ENCODE measurements around the gene RIMS3.
"Not testable (repeated sequence)": the region's sequence is repeated elsewhere in the genome, so short reads cannot be mapped to it uniquely, and the experiment has no call there.

The RIMS3 gene

DNA sequence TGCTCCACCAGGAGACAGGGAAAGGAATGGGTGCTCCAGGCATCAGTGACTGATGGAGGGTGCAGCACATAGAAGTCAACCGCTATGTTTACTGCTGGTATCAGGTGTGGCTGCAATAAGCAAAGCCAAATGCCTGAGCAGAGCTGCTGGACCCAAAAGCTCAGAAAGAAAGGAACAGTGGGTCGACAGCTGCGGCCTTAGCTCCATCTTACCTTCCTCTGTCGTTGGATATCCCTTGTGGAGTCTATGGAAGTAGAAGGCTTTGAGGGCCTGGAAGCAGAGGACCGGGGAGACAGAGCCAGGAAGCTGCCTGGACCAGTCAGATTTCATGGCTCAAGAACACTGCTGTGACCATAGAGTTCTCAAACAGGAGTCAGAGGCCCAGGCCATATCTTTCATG, 45.3 kb downstream of the RIMS3 start:
- in situ Hi-C loops (cut with HindIII; ENCODE audit: low pct_ligation_motif_present, low pct_unique_long_range_greater_than_20kb, low sequenced_read_pairs), result no loop called here
- no peak for DNase-seq

DNA sequence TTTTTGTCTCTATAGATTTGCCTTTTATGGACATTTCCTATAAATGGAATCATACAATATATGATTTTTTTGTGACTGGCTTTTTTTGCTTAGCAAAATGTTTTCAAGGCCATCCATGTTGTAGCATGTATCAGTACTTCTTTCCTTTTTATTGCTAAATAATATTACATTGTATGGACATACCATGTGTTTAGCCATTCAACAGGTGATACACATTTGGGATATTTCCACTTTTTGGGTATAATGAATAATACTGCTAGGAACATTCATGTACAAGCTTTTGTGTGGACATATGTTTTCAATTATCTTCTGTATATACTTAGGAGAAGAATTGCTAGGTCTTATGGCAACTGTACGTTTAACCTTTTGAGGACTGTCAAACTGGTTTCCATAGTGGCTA, 47.4 kb downstream of the RIMS3 start:
- no peak for DNase-seq
- in situ Hi-C loops (cut with HindIII; ENCODE audit: low pct_ligation_motif_present, low pct_unique_long_range_greater_than_20kb, low sequenced_read_pairs), result no loop called here

DNA sequence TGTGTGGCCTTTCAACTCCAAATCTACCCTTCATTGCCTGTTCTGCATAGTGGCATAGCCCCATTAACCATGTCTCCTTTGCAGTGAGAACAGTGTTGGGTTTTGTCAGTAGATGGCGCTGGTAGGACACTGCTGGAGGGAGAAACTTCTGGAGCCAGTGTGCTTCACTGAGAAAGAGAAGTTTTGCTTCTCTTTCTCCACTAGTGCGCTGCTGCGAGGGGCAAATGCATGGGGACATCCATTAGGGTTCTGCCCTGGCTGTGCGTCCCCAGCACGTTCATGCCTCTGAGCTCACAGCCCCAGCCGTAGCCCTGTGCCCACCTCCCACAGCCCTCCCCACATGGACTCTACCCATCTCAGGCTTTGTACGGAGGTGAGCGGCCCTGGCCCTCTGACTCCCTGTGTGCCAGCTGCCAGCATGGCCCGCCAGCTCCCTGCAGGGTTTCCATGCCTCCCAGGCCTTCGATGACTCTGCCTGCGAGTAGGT, 53.1 kb downstream of the RIMS3 start:
- in situ Hi-C loops (cut with HindIII; ENCODE audit: low pct_ligation_motif_present, low pct_unique_long_range_greater_than_20kb, low sequenced_read_pairs), result no loop called here
- DNase-seq, result peak; percentile 65

DNA sequence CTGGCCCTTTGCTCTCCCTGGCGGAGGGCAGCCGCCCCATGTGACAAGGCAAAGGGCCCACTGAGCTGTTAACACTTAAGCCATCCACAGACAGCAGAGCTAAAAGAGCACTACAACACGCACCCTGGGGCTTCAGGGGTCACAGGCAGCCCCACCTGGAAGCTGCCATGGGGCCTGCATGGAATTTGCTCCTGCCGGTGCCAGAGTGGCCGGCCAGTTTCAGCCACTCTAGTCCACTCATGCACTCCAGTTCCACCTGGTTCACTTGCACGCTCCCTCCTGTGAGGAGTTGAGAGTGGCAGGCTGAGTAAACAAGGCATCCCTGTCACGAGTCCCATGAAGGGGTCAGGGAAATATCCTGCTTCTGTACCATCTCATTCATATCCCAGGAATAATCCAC, 55.3 kb downstream of the RIMS3 start:
- DNase-seq, result no peak
- in situ Hi-C loops (cut with HindIII; ENCODE audit: low pct_ligation_motif_present, low pct_unique_long_range_greater_than_20kb, low sequenced_read_pairs), result no loop called here

DNA sequence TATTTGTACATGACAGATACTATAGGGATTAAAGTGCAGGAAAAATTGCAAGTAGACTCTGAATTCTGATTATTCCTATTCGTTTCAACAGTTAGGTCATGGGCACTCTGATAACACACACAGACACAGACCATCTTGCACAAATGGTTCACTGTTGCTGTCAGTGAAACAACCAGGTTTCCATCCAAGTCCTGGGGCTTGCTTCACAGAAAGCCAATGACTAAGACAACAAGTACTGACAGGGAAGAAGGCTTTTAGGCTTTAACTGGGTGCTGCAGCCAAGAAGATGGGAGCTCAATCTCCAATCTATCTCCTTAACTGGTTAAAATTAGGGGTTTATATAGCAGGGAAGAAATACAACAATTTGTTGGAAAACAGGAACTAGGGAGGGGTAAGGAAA, 57.6 kb downstream of the RIMS3 start:
- DNase-seq, result no peak
- in situ Hi-C loops (cut with HindIII; ENCODE audit: low pct_ligation_motif_present, low pct_unique_long_range_greater_than_20kb, low sequenced_read_pairs), result no loop called here

DNA sequence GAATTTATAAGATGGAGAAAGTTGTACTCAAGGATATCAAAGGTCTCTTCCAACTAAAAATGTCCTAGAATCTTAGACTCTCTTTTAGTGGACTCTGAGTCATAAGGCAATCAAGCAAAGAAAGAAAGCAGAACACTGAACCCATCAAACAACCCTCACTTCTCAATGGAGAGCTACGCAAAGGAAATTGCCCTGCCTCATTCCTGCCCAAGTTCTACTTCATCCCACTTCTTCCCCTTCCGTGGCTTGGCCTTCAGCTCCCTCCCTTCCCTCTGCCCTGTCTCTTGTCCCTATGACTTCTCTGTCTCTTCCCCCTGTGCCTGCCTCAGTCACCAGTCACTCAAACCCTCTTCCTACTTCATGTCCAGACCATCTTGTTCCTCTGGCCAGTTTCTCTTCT, 58.5 kb downstream of the RIMS3 start:
- in situ Hi-C loops (cut with HindIII; ENCODE audit: low pct_ligation_motif_present, low pct_unique_long_range_greater_than_20kb, low sequenced_read_pairs), result no loop called here
- DNase-seq, result no peak

DNA sequence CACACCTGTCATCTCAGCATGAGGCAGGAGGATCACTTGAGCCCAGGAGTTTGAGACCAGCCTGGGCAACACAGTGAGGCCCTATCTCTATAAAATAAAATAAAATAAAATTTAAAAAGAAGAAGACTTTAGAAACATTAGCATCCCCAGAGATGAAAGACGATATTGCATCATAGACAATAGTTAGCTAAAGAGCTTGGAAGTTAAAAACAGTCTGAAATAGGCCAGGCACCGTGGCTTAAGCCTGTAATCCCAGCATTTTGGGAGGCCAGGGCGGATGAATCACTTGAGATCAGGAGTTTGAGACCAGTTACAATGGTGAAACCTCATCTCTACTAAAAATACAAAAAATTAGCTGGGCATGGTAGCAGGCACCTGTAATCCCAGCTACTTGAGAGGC, 59.3 kb downstream of the RIMS3 start:
- in situ Hi-C loops (cut with HindIII; ENCODE audit: low pct_ligation_motif_present, low pct_unique_long_range_greater_than_20kb, low sequenced_read_pairs), result no loop called here
- no peak for DNase-seq

DNA sequence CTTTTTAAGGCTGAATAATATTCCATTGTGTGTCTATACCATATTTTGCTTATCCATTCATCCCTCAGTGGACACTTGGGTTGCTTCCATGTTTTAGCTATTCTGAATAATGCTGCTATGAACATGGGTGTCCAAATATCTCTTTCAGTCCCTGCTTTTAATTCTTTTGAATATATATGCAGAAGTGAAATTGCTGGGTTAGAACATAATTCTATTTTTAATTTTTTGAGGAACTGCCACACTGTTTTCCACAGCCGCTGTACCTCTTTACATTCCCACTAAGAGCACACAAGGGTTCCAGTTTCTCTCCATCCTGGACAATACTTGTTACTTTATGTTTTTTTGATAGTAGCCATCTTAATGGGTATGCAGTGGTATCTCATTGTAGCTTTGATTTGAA, 65.6 kb downstream of the RIMS3 start:
- no peak for DNase-seq
- in situ Hi-C loops (cut with HindIII; ENCODE audit: low pct_ligation_motif_present, low pct_unique_long_range_greater_than_20kb, low sequenced_read_pairs), result no loop called here

DNA sequence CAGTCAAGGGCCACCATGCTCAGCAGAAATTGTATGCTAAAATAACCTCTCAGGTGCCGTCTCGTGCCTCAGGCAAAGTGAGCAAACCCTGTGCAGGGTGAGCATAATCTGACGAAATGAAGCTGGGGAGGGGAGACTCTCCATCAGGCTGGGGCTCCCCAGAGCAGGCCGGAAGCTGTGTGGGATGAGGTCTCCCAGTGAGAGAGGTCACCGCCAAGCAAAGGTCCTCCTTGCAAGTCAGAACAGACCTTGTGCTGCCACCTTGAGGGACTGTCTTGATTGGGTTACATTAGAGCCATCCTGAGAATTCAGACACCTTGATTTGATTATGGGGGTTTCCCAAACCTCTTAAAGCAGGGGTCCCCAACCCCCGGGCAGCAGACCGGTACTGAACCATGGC, 69.9 kb downstream of the RIMS3 start:
- DNase-seq, result no peak

DNA sequence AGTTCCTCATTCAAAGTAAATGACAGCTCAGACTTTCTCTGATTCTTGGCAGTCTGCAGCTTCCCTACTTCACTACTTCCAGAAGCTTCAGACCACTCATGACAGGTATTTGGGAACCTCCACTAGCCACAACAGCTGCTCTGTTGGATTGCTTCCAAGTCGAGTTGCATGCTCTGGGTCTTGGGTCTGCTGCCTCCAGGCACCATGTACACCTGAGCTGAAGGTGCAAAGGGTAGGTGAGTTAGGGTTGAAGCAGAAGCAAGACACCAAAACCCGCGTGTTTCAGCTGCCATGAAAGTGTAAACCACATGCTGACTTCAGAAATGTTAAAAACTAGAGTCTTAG, 71.3 kb downstream of the RIMS3 start:
- in situ Hi-C loops (cut with HindIII; ENCODE audit: low pct_ligation_motif_present, low pct_unique_long_range_greater_than_20kb, low sequenced_read_pairs), result no loop called here

More for the DNA sequence above, 69.9 kb downstream of the RIMS3 start:
- in situ Hi-C loops (cut with HindIII; ENCODE audit: low pct_ligation_motif_present, low pct_unique_long_range_greater_than_20kb, low sequenced_read_pairs), result no loop called here

DNA sequence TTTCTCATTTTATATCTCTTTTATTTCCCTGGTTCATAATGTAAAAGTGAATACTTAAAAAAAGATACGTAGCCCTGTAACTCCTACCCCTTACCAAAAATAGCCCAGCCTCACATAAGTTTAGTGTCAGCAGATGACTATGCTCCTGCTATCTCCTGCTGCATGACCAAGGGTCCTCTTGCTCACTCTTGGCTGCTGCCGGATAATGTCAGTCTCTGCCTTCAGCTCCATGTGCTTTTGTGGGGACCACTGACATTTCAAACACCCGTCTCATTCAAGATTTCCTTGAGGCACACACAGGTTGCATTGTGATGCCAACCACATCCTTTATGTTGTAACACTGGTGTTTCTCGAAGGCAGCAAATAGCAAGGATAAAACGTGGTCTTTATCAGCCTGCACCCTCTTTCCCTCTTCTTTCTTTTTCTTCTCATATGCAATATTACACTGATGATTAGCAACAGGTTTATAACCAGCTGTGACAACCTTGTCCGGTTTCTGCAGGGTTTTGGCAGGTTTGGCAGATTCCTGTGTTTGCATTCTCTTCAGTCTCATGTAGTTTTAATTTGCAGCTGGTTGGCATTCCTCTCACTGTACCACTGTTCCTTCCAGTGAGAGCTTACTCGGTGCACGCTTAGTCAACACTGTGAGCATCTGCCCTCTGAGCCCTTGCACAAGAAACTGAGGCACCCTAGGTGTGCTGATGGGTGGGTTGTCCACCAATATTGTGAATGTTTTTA, 71.9 kb downstream of the RIMS3 start:
- no peak for DNase-seq
- in situ Hi-C loops (cut with HindIII; ENCODE audit: low pct_ligation_motif_present, low pct_unique_long_range_greater_than_20kb, low sequenced_read_pairs), result no loop called here

More for the DNA sequence above, 71.3 kb downstream of the RIMS3 start:
- no peak for DNase-seq

DNA sequence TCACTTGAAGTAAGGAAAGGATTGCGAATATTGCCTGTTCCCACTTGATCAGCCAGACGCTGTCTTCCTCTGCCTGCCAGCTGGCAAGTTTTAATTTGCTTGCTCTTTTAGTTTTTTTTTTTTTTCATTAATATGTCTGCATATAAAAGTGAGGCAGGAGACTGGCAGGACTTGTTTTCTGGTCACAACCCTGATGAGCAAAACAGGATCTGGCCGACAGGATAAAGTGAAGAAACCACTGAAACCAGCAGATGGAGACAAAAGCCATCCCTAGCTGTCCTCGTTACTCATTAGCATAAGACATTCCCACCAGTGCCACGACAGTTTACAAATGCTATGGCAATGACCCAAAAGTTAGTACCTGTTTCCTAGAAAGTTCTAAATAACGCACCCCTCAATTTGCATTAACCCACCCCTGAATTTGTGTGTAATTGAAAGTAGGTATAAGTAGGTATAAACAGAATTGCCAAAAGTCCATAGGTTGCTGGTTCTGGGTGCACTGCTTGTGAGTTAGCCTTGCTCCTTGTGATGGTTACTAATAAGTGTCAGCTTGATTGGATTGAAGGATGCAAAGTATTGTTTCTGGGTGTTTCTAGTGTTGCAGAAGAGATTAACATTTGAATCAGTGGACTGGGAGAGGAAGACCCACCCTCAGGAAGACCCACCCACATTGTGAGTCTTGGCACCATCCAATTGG, 73.2 kb downstream of the RIMS3 start:
- peak; percentile 44 for DNase-seq

DNA sequence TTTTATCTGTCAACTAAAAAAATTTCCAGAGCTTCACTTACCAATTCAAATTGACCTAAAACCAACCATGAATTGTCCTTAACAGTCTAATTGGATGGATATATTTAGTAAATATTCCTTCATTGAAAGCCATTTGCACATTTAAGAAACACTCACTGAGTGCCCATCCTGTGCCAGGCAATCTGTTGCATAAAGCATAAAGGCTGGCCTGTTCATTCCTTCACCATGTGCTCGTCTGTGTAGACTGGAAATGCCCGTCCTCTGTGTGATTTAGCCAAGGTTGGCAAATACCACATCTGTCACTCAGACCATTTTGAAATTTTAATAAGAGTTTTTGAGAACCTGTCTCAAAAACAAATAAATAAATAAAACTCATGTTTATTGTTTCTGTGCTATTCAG, 76.9 kb downstream of the RIMS3 start:
- no peak for DNase-seq
- in situ Hi-C loops (cut with HindIII; ENCODE audit: low pct_ligation_motif_present, low pct_unique_long_range_greater_than_20kb, low sequenced_read_pairs), result no loop called here

More for the DNA sequence above, 73.2 kb downstream of the RIMS3 start:
- in situ Hi-C loops (cut with HindIII; ENCODE audit: low pct_ligation_motif_present, low pct_unique_long_range_greater_than_20kb, low sequenced_read_pairs), result no loop called here

DNA sequence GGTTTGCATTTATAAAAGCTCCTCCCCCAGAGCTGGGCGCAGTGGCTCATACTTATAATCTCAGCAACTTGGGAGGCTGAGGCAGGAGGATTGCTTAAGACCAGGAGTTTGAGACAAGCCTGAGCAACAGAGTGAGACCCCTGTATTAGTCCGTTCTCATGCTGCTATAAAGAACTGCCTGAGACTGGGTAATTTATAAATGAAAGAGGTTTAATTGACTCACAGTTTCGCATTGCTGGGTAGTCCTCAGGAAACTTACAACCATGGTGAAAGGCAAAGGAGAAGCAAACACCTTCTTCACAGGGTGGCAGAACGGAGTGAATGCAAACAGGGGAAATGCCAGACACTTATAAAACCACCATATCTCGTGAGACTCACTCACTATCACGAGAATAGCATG, 81.5 kb downstream of the RIMS3 start:
- no peak for DNase-seq
- in situ Hi-C loops (cut with HindIII; ENCODE audit: low pct_ligation_motif_present, low pct_unique_long_range_greater_than_20kb, low sequenced_read_pairs), result no loop called here

DNA sequence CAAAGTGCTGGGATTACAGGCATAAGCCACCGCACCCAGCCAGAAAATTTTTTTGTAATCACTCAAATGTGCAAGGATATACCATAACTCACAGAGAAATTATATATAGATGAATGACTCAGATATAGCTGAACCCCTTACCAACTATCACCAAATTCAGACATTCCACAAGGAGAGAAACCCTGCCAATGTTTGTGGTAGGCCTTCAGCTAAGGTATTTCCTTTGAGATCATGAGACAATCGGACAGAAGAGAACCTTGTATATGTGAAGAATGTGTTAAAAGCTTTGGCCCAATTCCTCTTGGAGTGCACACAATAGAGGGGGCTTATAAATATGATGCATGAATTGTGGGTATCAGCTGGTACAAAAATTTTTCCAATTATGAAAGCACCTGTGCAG, 83.4 kb downstream of the RIMS3 start:
- in situ Hi-C loops (cut with HindIII; ENCODE audit: low pct_ligation_motif_present, low pct_unique_long_range_greater_than_20kb, low sequenced_read_pairs), result no loop called here
- DNase-seq, result no peak

DNA sequence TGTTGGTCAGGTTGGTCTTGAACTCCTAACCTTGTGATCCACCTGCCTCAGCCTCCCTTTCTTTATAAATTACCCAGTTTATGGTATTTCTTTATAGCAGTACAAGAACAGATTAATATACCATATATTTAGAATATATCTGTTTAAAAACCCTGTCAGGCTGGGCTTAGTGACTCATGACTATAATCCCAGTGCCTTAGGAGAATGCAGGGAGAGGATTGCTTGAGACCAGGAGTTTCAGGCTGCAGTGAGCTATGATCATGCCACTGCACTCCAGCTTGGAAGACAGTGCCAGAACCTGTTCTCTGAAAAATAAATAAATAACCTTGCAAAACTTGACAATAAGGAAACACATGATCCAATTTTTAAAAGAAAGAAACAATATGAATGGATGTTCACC, 90.1 kb downstream of the RIMS3 start:
- DNase-seq, result no peak
- in situ Hi-C loops (cut with HindIII; ENCODE audit: low pct_ligation_motif_present, low pct_unique_long_range_greater_than_20kb, low sequenced_read_pairs), result no loop called here

DNA sequence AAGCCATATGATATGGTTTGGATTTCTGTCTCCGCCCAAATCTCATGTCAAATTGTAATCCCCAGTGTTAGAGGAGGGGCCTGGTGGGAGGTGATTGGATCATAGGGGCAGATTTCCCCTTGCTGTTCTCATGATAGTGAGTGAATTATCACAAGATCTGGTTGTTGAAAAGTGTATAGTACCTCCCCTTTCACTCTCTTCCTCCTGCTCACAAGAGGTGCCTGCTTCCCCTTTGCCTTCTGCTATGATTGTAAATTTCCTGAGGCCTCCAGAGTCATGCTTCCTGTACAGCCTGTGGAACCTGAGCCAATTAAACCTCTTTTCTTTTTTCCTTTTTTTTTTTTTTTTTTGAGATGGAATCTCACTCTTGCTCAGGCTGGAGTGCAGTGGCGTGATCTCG, 90.7 kb downstream of the RIMS3 start:
- DNase-seq; in situ Hi-C loops (cut with HindIII; ENCODE audit: low pct_ligation_motif_present, low pct_unique_long_range_greater_than_20kb, low sequenced_read_pairs): not testable (repeated sequence)
